ENCODE measurements around the gene DNPH1. TPM values are rescaled to one million over a fixed set of nuclear protein-coding genes. Genes with fewer than 3 reads are reported as not detected.
A peak's percentile ranks its signal among the peaks of the same experiment; 100 is the strongest.

The DNPH1 gene
- total RNA-seq, 4 donors from 2014 or later = 42.3 to 87.6 (median 69.2) TPM

- Histone ChIP-seq H3K4me3 (no peak overlapping the region), H3K9me3 (no peaks in the 10 kb centered on the region), H3K27ac (no peak overlapping the region), H3K36me3 (peaks cover 0 to 43% of the 10 kb centered on the region in 2 donors), H3K27me3 (no peaks in the 10 kb centered on the region), H3K4me1 (peaks cover 37 to 40% of the 10 kb centered on the region in 2 donors)
- in situ Hi-C loops (cut with MboI; ENCODE audit: low sequenced_read_pairs in 4 of 4) = no loop called here
- DNase-seq = no peak
- no peak for ATAC-seq
- intact Hi-C loops (cut with DNase I; ENCODE audit: low total_unique reads) = loop anchor here (10.0 kb wide), 1 partner anchor 1443 kb away; the partner anchor contains the start of gene TFEB
- TF ChIP-seq POLR2A (IDR thresholded peaks at IDR 0.05) (no peak), CTCF (IDR thresholded peaks at IDR 0.05 in 4 of 5, conservative IDR thresholded peaks at IDR 0.05 in 1 of 5) (no peak)
Observed at GRCh38 chr6:43178150-43178549, 51.1 kb downstream of the DNPH1 start.

GRCh38 chr6:43176423-43176786, 52.9 kb downstream of the DNPH1 start:
- intact Hi-C loops (cut with DNase I; ENCODE audit: low total_unique reads) (loop anchor here (10.0 kb wide), 1 partner anchor 1442 kb away; the partner anchor contains the start of gene TFEB), in situ Hi-C loops (cut with MboI; ENCODE audit: low sequenced_read_pairs in 4 of 4) (no loop called here)
- no peaks in the 10 kb centered on the region for H3K27me3 ChIP-seq
- H3K36me3 ChIP-seq = peaks cover 0 to 43% of the 10 kb centered on the region in 2 donors
- TF ChIP-seq CTCF (IDR thresholded peaks at IDR 0.05 in 4 of 5, conservative IDR thresholded peaks at IDR 0.05 in 1 of 5) = no peak
- TF ChIP-seq POLR2A (IDR thresholded peaks at IDR 0.05) = no peak
- H3K4me3 ChIP-seq = no peak overlapping the region
- DNase-seq (no peak), ATAC-seq (no peak)
- no peaks in the 10 kb centered on the region for H3K9me3 ChIP-seq
- peaks cover 34 to 38% of the 10 kb centered on the region in 2 donors for H3K4me1 ChIP-seq
- H3K27ac ChIP-seq = peak overlapping the region; percentile 89 to 98 (median 92)

GRCh38 chr6:43175676-43176422, 53.4 kb downstream of the DNPH1 start:
- no peaks in the 10 kb centered on the region for H3K9me3 ChIP-seq
- no peaks in the 10 kb centered on the region for H3K27me3 ChIP-seq
- peak overlapping the region; percentile 89 to 98 (median 92) for H3K27ac ChIP-seq
- in situ Hi-C loops (cut with MboI; ENCODE audit: low sequenced_read_pairs in 4 of 4) = no loop called here
- peaks cover 30 to 34% of the 10 kb centered on the region in 2 donors for H3K4me1 ChIP-seq
- peaks cover 0 to 43% of the 10 kb centered on the region in 2 donors for H3K36me3 ChIP-seq
- no peak overlapping the region for H3K4me3 ChIP-seq
- DNase-seq (no peak), ATAC-seq (no peak)
- no peak for TF ChIP-seq CTCF (IDR thresholded peaks at IDR 0.05 in 4 of 5, conservative IDR thresholded peaks at IDR 0.05 in 1 of 5)
- TF ChIP-seq POLR2A (IDR thresholded peaks at IDR 0.05) = no peak
- intact Hi-C loops (cut with DNase I; ENCODE audit: low total_unique reads) = loop anchor here (10.0 kb wide), 1 partner anchor 1441 kb away; the partner anchor contains the start of gene TFEB

Other genes starting within 250 kb of the DNPH1 start
- 10 to 100 TPM; 44.3 to 68.2 (median 52.6) TPM for gene PPP2R5D, start 244.9 kb downstream of the DNPH1 start, total RNA-seq
- gene MEA1, start 215.5 kb downstream of the DNPH1 start, total RNA-seq = 10 to 100 TPM; 25.0 to 33.5 (median 25.9) TPM
- gene KLHDC3, start 215.2 kb downstream of the DNPH1 start, total RNA-seq = 100 to 1,000 TPM in 2 of 4 donors, 10 to 100 TPM in 2; 66.5 to 164 (median 119) TPM
- gene RRP36, start 207.9 kb downstream of the DNPH1 start, total RNA-seq = 10 to 100 TPM; 37.7 to 64.3 (median 51.0) TPM
- 10 to 100 TPM; 11.9 to 21.3 (median 15.4) TPM for gene CUL7, start 175.6 kb downstream of the DNPH1 start, total RNA-seq
- 10 to 100 TPM; 34.1 to 64.9 (median 41.1) TPM for gene MRPL2, start 170.0 kb downstream of the DNPH1 start, total RNA-seq
- gene KLC4, start 169.8 kb downstream of the DNPH1 start, total RNA-seq = 10 to 100 TPM; 12.2 to 19.3 (median 14.6) TPM
- under 1 TPM; 0.15 to 0.64 (median 0.24) TPM for gene PTK7, start 153.2 kb downstream of the DNPH1 start, total RNA-seq
- 10 to 100 TPM; 35.2 to 54.7 (median 44.9) TPM for gene SRF, start 58.2 kb downstream of the DNPH1 start, total RNA-seq
- gene CUL9, start 47.3 kb downstream of the DNPH1 start, total RNA-seq = 10 to 100 TPM in 1 of 4 donors, 1 to 10 TPM in 3; 5.3 to 20.1 (median 7.1) TPM
- under 1 TPM in 1 of 4 donors, not detected in 3; 0.04 TPM for gene TTBK1, start 14.0 kb upstream of the DNPH1 start, total RNA-seq
- under 1 TPM in 1 of 4 donors, not detected in 3; 0.42 TPM for gene SLC22A7, start 68.8 kb upstream of the DNPH1 start, total RNA-seq
- gene CRIP3, start 79.3 kb upstream of the DNPH1 start, total RNA-seq = under 1 TPM in 1 of 4 donors, not detected in 3; 0.68 TPM
- 10 to 100 TPM in 3 of 4 donors, 1 to 10 TPM in 1; 9.9 to 13.8 (median 12.4) TPM for gene ZNF318, start 140.2 kb upstream of the DNPH1 start, total RNA-seq
- 10 to 100 TPM in 1 of 4 donors, 1 to 10 TPM in 3; 5.3 to 11.8 (median 8.6) TPM for gene ABCC10, start 198.1 kb upstream of the DNPH1 start, total RNA-seq
- under 1 TPM in 1 of 4 donors, not detected in 3; 0.20 TPM for gene DLK2, start 226.1 kb upstream of the DNPH1 start, total RNA-seq
- gene TJAP1, start 248.1 kb upstream of the DNPH1 start, total RNA-seq = 10 to 100 TPM; 28.8 to 45.2 (median 37.7) TPM